Activated T-cell treated with anti-CD3 and anti-CD28 coated beads, Interleukin-2, amount 50 U/mL, for 24 hours (primary cell): ENCODE data around the gene EIF1AD.
"Not testable (repeated sequence)": the region's sequence is repeated elsewhere in the genome, so short reads cannot be mapped to it uniquely, and the experiment has no call there.

Source experiments
- DNase-seq: peaks from one replicate; pipeline ENCODE4 v3.0.0-alpha.2; 2020
- H3K27ac Mint-ChIP-seq: 2 replicates; pipeline ENCODE4 v1.8.0; 2020; ENCODE audit warnings: mild to moderate bottlenecking, mixed read lengths
- H3K27me3 Mint-ChIP-seq: 2 replicates; pipeline ENCODE4 v1.8.0; 2020; ENCODE audit warnings: mixed read lengths
- H3K36me3 Mint-ChIP-seq: 2 replicates; pipeline ENCODE4 v1.8.0; 2020; ENCODE audit warnings: low read depth, mixed read lengths
- H3K4me1 Mint-ChIP-seq: 2 replicates; pipeline ENCODE4 v1.8.0; 2020; ENCODE audit warnings: low read depth, mixed read lengths
- H3K4me3 Mint-ChIP-seq: 2 replicates; pipeline ENCODE4 v1.8.0; 2020; ENCODE audit warnings: mild to moderate bottlenecking, moderate library complexity, mixed read lengths
- H3K9me3 Mint-ChIP-seq: 2 replicates; pipeline ENCODE4 v1.8.0; 2020; ENCODE audit warnings: mixed read lengths

The EIF1AD gene

GRCh38 chr11:66036334-66036710 is 34.4 kb upstream of the EIF1AD start:
- Mint-ChIP-seq H3K27me3 (peaks cover 9% of the 10 kb centered on the region), H3K4me3 (no peak overlapping the region), H3K27ac (no peak overlapping the region), H3K36me3 (no peaks in the 10 kb centered on the region), H3K4me1 (no peaks in the 10 kb centered on the region), H3K9me3 (no peaks in the 10 kb centered on the region)
- DNase-seq: no peak

- Mint-ChIP-seq H3K9me3 (no peaks in the 10 kb centered on the region), H3K27ac (no peak overlapping the region), H3K4me1 (no peaks in the 10 kb centered on the region), H3K27me3 (peaks cover 10% of the 10 kb centered on the region), H3K4me3 (no peak overlapping the region), H3K36me3 (no peaks in the 10 kb centered on the region)
- no peak for DNase-seq
Observed at GRCh38 chr11:66035653-66036333, 33.8 kb upstream of the EIF1AD start.

- no peak for DNase-seq
- Mint-ChIP-seq H3K36me3 (no peaks in the 10 kb centered on the region), H3K4me3 (no peak overlapping the region), H3K27ac (no peak overlapping the region), H3K27me3 (peaks cover 10% of the 10 kb centered on the region), H3K4me1 (no peaks in the 10 kb centered on the region), H3K9me3 (no peaks in the 10 kb centered on the region)
Observed at GRCh38 chr11:66032957-66033735, 31.2 kb upstream of the EIF1AD start.

GRCh38 chr11:66026017-66026529 is 24.1 kb upstream of the EIF1AD start, which contains the start of gene CATSPER1:
CATSPER1 (minus strand) TSS chr11:66026479; CDS start chr11:66026379, 100 bp downstream.
- peaks cover 5% of the 10 kb centered on the region for H3K27me3 Mint-ChIP-seq
- no peak within 1 kb of the TSS for H3K4me3 Mint-ChIP-seq
- H3K36me3 Mint-ChIP-seq: no peaks in the 10 kb centered on the region
- H3K27ac Mint-ChIP-seq: no peak within 1 kb of the TSS
- H3K4me1 Mint-ChIP-seq: peaks cover 13% of the 10 kb centered on the region
- no peak for DNase-seq
- no peaks in the 10 kb centered on the region for H3K9me3 Mint-ChIP-seq

- peaks cover 16% of the 10 kb centered on the region for H3K4me1 Mint-ChIP-seq
- H3K4me3 Mint-ChIP-seq, DNase-seq, H3K9me3 Mint-ChIP-seq, H3K36me3 Mint-ChIP-seq, H3K27me3 Mint-ChIP-seq, H3K27ac Mint-ChIP-seq: not testable (repeated sequence)
Observed at GRCh38 chr11:66023186-66023440, 21.2 kb upstream of the EIF1AD start.

GRCh38 chr11:66022401-66023185 is 20.6 kb upstream of the EIF1AD start:
- Mint-ChIP-seq H3K4me1 (peaks cover 18% of the 10 kb centered on the region), H3K27ac (no peak overlapping the region), H3K4me3 (peak overlapping the region; percentile 44), H3K9me3 (no peaks in the 10 kb centered on the region), H3K27me3 (peaks cover 5% of the 10 kb centered on the region), H3K36me3 (no peaks in the 10 kb centered on the region)
- DNase-seq: peak; percentile 91

- DNase-seq: no peak
- Mint-ChIP-seq H3K4me1 (peaks cover 23% of the 10 kb centered on the region), H3K9me3 (no peaks in the 10 kb centered on the region), H3K27me3 (peaks cover 5% of the 10 kb centered on the region), H3K36me3 (no peaks in the 10 kb centered on the region), H3K27ac (peak overlapping the region; percentile 26), H3K4me3 (no peak overlapping the region)
Observed at GRCh38 chr11:66020618-66021357, 18.8 kb upstream of the EIF1AD start.

GRCh38 chr11:66020212-66020611 is 18.3 kb upstream of the EIF1AD start:
- peaks cover 5% of the 10 kb centered on the region for H3K27me3 Mint-ChIP-seq
- H3K4me1 Mint-ChIP-seq: peaks cover 23% of the 10 kb centered on the region
- H3K36me3 Mint-ChIP-seq: no peaks in the 10 kb centered on the region
- DNase-seq: no peak
- H3K9me3 Mint-ChIP-seq: no peaks in the 10 kb centered on the region
- H3K27ac Mint-ChIP-seq: no peak overlapping the region
- H3K4me3 Mint-ChIP-seq: no peak overlapping the region

- Mint-ChIP-seq H3K9me3 (no peaks in the 10 kb centered on the region), H3K27ac (no peak overlapping the region), H3K4me3 (no peak overlapping the region), H3K27me3 (peaks cover 14% of the 10 kb centered on the region), H3K4me1 (peaks cover 20% of the 10 kb centered on the region), H3K36me3 (no peaks in the 10 kb centered on the region)
- no peak for DNase-seq
Observed at GRCh38 chr11:66017321-66017720, 15.4 kb upstream of the EIF1AD start.

- Mint-ChIP-seq H3K36me3 (no peaks in the 10 kb centered on the region), H3K4me3 (no peak overlapping the region), H3K27me3 (peaks cover 18% of the 10 kb centered on the region), H3K4me1 (peaks cover 21% of the 10 kb centered on the region), H3K9me3 (no peaks in the 10 kb centered on the region), H3K27ac (no peak overlapping the region)
- DNase-seq: no peak
Observed at GRCh38 chr11:66016793-66017177, 14.8 kb upstream of the EIF1AD start.

GRCh38 chr11:66015936-66016792 is 14.2 kb upstream of the EIF1AD start:
- no peaks in the 10 kb centered on the region for H3K9me3 Mint-ChIP-seq
- H3K36me3 Mint-ChIP-seq: no peaks in the 10 kb centered on the region
- no peak overlapping the region for H3K4me3 Mint-ChIP-seq
- no peak overlapping the region for H3K27ac Mint-ChIP-seq
- H3K4me1 Mint-ChIP-seq: peaks cover 15% of the 10 kb centered on the region
- H3K27me3 Mint-ChIP-seq: peaks cover 22% of the 10 kb centered on the region
- no peak for DNase-seq

- Mint-ChIP-seq H3K27ac (no peak overlapping the region), H3K9me3 (no peaks in the 10 kb centered on the region), H3K4me3 (no peak overlapping the region), H3K36me3 (no peaks in the 10 kb centered on the region), H3K27me3 (peaks cover 22% of the 10 kb centered on the region), H3K4me1 (peaks cover 11% of the 10 kb centered on the region)
- no peak for DNase-seq
Observed at GRCh38 chr11:66015454-66015881, 13.5 kb upstream of the EIF1AD start.

GRCh38 chr11:66014804-66015453 is 13.0 kb upstream of the EIF1AD start:
- peaks cover 22% of the 10 kb centered on the region for H3K27me3 Mint-ChIP-seq
- H3K36me3 Mint-ChIP-seq: no peaks in the 10 kb centered on the region
- H3K4me3 Mint-ChIP-seq: no peak overlapping the region
- no peak for DNase-seq
- no peaks in the 10 kb centered on the region for H3K9me3 Mint-ChIP-seq
- no peak overlapping the region for H3K27ac Mint-ChIP-seq
- peaks cover 11% of the 10 kb centered on the region for H3K4me1 Mint-ChIP-seq
